GM12878 (cell line): ENCODE results near the gene NCAM1. TPM values are rescaled to one million over a fixed set of nuclear protein-coding genes. Genes with fewer than 3 reads are reported as not detected.

ENCODE experiments used
- ATAC-seq: fragments of 200-7000 bp; cut with Tn5 transposase; 3 replicates; pipeline ENCODE4 v1.9.1; 2020; ENCODE audit warnings: mild to moderate bottlenecking, moderate library complexity
- BruUV-seq: library from RNA; stranded (reverse); fragments of 400-500 nt; replicated peaks from 2 replicates; lab custom pipeline; 2021; lab: Mats Ljungman, UMichigan
- CTCF ChIA-PET: fragments of 300-600 bp; sonication (Branson Sonifier 250); formaldehyde crosslinking; extraction: SDS; loops from one replicate; lab custom pipeline; 2021; ENCODE audit warnings: inconsistent platforms; lab: Yijun Ruan, JAX
- POLR2A ChIA-PET: fragments of 350-600 bp; formaldehyde crosslinking; extraction: SDS; loops from one replicate; lab custom pipeline; 2021; ENCODE audit warnings: inconsistent platforms; lab: Charles Lee
- RAD21 ChIA-PET: fragments of 300-600 bp; sonication (Branson Sonifier 250); formaldehyde crosslinking; loops from one replicate; lab custom pipeline; 2023; ENCODE audit warnings: antibody characterized with exemption; ENCODE audit not compliant: unreplicated experiment; lab: Charles Lee
- SMC1A ChIA-PET: fragments of 300-600 bp; sonication (Branson Sonifier 250); formaldehyde crosslinking; loops from one replicate; lab custom pipeline; 2023; ENCODE audit not compliant: unreplicated experiment, uncharacterized antibody; lab: Charles Lee
- DNase-seq: peaks from one replicate; pipeline ENCODE4 v3.0.0-alpha.2; 2011; ENCODE audit warnings: low read depth, low spot score
- FAIRE-seq: peaks from 3 replicates; lab custom pipeline; 2011; peaks lifted over from hg19 to GRCh38; lab: Jason Lieb, UNC
- H2AFZ ChIP-seq: 2 replicates; pipeline ENCODE4 v1.6.0; 2011; ENCODE audit warnings: low read depth, low read length, control low read depth; ENCODE audit not compliant: control insufficient read depth
- H3K27ac ChIP-seq: 2 replicates; pipeline ENCODE4 v1.5.1; 2011; ENCODE audit warnings: control low read depth; ENCODE audit not compliant: control insufficient read depth, insufficient read depth
- H3K27me3 ChIP-seq, 2 experiments: replicated peaks in 1 of 2; 2 replicates each; pipeline versions ENCODE4 v1.6.0 to v1.6.1; 2011; ENCODE audit warnings: low read length in 1 of 2; ENCODE audit not compliant: control insufficient read depth in 2 of 2, insufficient read depth in 2 of 2
- H3K36me3 ChIP-seq, 2 experiments: 2 replicates each; pipeline ENCODE4 v1.5.1; 2011; ENCODE audit warnings: low read length in 1 of 2; ENCODE audit not compliant: control insufficient read depth in 2 of 2, insufficient read depth in 2 of 2
- H3K4me1 ChIP-seq: 2 replicates; pipeline ENCODE4 v1.6.1; 2011; ENCODE audit warnings: mild to moderate bottlenecking, low read length, moderate library complexity, mixed read lengths; ENCODE audit not compliant: control insufficient read depth, insufficient read depth
- H3K4me2 ChIP-seq: 2 replicates; pipeline ENCODE4 v1.6.0; 2011; ENCODE audit warnings: control low read depth; ENCODE audit not compliant: control insufficient read depth, insufficient read depth
- H3K4me3 ChIP-seq: fragments of 200-600 bp; sonication (generic); 2 replicates; pipeline ENCODE4 v1.5.1; 2016
- H3K79me2 ChIP-seq: 2 replicates; pipeline ENCODE4 v1.6.0; 2011; ENCODE audit warnings: low read length; ENCODE audit not compliant: control insufficient read depth, insufficient read depth
- H3K9ac ChIP-seq: 2 replicates; pipeline ENCODE4 v1.8.0; 2011; ENCODE audit warnings: low read length, control low read depth, mixed read lengths; ENCODE audit not compliant: control insufficient read depth, insufficient read depth
- H3K9me3 ChIP-seq: replicated peaks from 3 replicates; pipeline ENCODE4 v1.5.1; 2011; ENCODE audit warnings: mild to moderate bottlenecking, low read length; ENCODE audit not compliant: control insufficient read depth, insufficient read depth
- H4K20me1 ChIP-seq: 2 replicates; pipeline ENCODE4 v1.6.0; 2011; ENCODE audit not compliant: control insufficient read depth, insufficient read depth
- ASH2L ChIP-seq: fragments of 300-600, 200-600 bp; sonication (generic); IDR thresholded peaks from 2 replicates; pipeline ENCODE4 v1.6.1; 2017; ENCODE audit warnings: low read depth, mild to moderate bottlenecking, borderline replicate concordance
- BACH1 ChIP-seq: fragments of 450-650 bp; IDR thresholded peaks from 2 replicates; pipeline ENCODE4 v1.6.1; 2017; ENCODE audit warnings: mild to moderate bottlenecking, borderline replicate concordance
- CBX3 ChIP-seq: fragments of 200-600 bp; sonication (generic); IDR thresholded peaks from 2 replicates; pipeline ENCODE4 v1.6.1; 2016; ENCODE audit warnings: low read depth, borderline replicate concordance
- CHD4 ChIP-seq: fragments of 200-600 bp; sonication (generic); IDR thresholded peaks from 2 replicates; pipeline ENCODE4 v1.6.1; 2016; ENCODE audit warnings: mild to moderate bottlenecking
- E4F1 ChIP-seq: fragments of 450-650 bp; IDR thresholded peaks from 2 replicates; pipeline ENCODE4 v1.6.1; 2018; ENCODE audit warnings: borderline replicate concordance, mild to moderate bottlenecking; ENCODE audit not compliant: partially characterized antibody
- IKZF2 ChIP-seq, 2 experiments: fragments of 450-650 bp; IDR thresholded peaks; 2 replicates each; pipeline ENCODE4 v1.6.1; 2017; ENCODE audit warnings: mild to moderate bottlenecking in 2 of 2, moderate library complexity in 2 of 2
- KAT2A ChIP-seq: conservative IDR thresholded peaks from 2 replicates; pipeline ENCODE4 v1.6.1; 2011; ENCODE audit warnings: low read depth, low read length; ENCODE audit not compliant: control insufficient read depth
- MEF2B ChIP-seq: fragments of 450-650 bp; IDR thresholded peaks from 2 replicates; pipeline ENCODE4 v1.6.1; 2018; ENCODE audit warnings: mild to moderate bottlenecking, moderate library complexity; ENCODE audit not compliant: partially characterized antibody, poor library complexity, severe bottlenecking
- RAD21 ChIP-seq: IDR thresholded peaks from 2 replicates; pipeline ENCODE4 v1.6.1; 2011; ENCODE audit warnings: mild to moderate bottlenecking, low read depth, low read length, moderate library complexity; ENCODE audit not compliant: insufficient read depth
- SUZ12 ChIP-seq: fragments of 200-600 bp; sonication (generic); IDR thresholded peaks from one replicate; pipeline ENCODE4 v1.6.1; 2018; ENCODE audit warnings: antibody characterized with exemption, mild to moderate bottlenecking; ENCODE audit not compliant: unreplicated experiment
- ZBTB40 ChIP-seq: fragments of 450-650 bp; IDR thresholded peaks from 2 replicates; pipeline ENCODE4 v1.6.1; 2016; ENCODE audit warnings: mild to moderate bottlenecking, moderate library complexity, borderline replicate concordance
- ZNF592 ChIP-seq: fragments of 450-650 bp; IDR thresholded peaks from 2 replicates; pipeline ENCODE4 v1.6.1; 2017; ENCODE audit warnings: mild to moderate bottlenecking, moderate library complexity
- WGBS: methylation state at CpG from one replicate; pipeline ENCODE4 v1.1.6; 2016; ENCODE audit warnings: low lambda C conversion rate; ENCODE audit not compliant: insufficient replicate concordance, insufficient coverage; ENCODE audit errors: missing lambda C conversion rate; 5-methylcytosine and 5-hydroxymethylcytosine counted together
- in situ Hi-C: fragments of 300-500 bp; cut with MboI; formaldehyde crosslinking; loops from 9 replicates; pipeline ENCODE4 v1.14.3; 2018; ENCODE audit warnings: mixed read lengths
- intact Hi-C: fragments of 100-400 bp; cut with micrococcal nuclease; formaldehyde crosslinking; loops from one replicate; pipeline ENCODE4 v1.14.2; 2022; ENCODE audit not compliant: unreplicated experiment
- polyA plus RNA-seq, 11 experiments: library from polyadenylated mRNA; depleted of rRNA in 4 of 11; unstranded in 6 of 11; stranded (reverse) in 5 of 11; fragments of >200 nt; fragmentation: Nextera tagmentation in 4 of 11; fragmentation: Illumina TruSeq in 1 of 11; extraction: Ambion mirVana in 4 of 11; extraction: Trizol in 1 of 11; gene quantifications; 1 replicate in 1 of 11; 2 replicates in 10 of 11; pipeline versions ENCODE4 v1.2.1 to v1.2.3, GENCODE V29; 2011 to 2016; ENCODE audit warnings: inconsistent platforms in 2 of 11, missing spikeins in 2 of 11, low read depth in 1 of 11
- total RNA-seq, 4 experiments: library from RNA; depleted of rRNA in 3 of 4; stranded (reverse); fragments of >200 nt in 3 of 4; fragmentation: Illumina TruSeq in 1 of 4; extraction: Trizol in 1 of 4; gene quantifications; 2 replicates each; pipeline versions ENCODE4 v1.2.1 to v1.2.3, GENCODE V29; 2013 to 2021

NCAM1 gene
- total and polyA plus RNA-seq, 10 of the 15 experiments (the other 5 are each of a cell fraction or from before 2014, with no cell fraction given): 0.10 to 0.23 (median 0.11) TPM; not detected in 7

- no peaks in the 10 kb centered on the region for H4K20me1 ChIP-seq
- BruUV-seq: no TSS peak
- no peak overlapping the region for H3K27ac ChIP-seq
- FAIRE-seq (no peak), DNase-seq (no peak), ATAC-seq (no peak)
- 0% methylated on average over 1 of the region's 1 CpG for WGBS
- ChIA-PET SMC1A (no interaction called here), CTCF (interaction anchor here (0.6 kb wide), 1 partner anchor 801 kb away, joined by 3 read pairs; no protein-coding TSS in a partner anchor), RAD21 (no interaction called here), POLR2A (no interaction called here)
- H3K4me2 ChIP-seq: no peak overlapping the region
- H3K9me3 ChIP-seq: no peaks in the 10 kb centered on the region
- H3K27me3 ChIP-seq: peaks cover 0 to 5% of the 10 kb centered on the region in 2 experiments; a peak in 2 of 4 replicates
- H3K4me3 ChIP-seq: no peak overlapping the region
- no peaks in the 10 kb centered on the region for H3K79me2 ChIP-seq
- H3K36me3 ChIP-seq: no peaks in the 10 kb centered on the region
- H3K9ac ChIP-seq: no peak overlapping the region
- in situ Hi-C loops: no loop called here
- no peaks in the 10 kb centered on the region for H3K4me1 ChIP-seq
- H2AFZ ChIP-seq: no peak overlapping the region
- intact Hi-C loops: loop anchor here (10.0 kb wide), 1 partner anchor 63 kb away; no protein-coding TSS in a partner anchor
- no peak for TF ChIP-seq ZBTB40
- TF ChIP-seq MEF2B: no peak
- TF ChIP-seq E4F1: no peak
- TF ChIP-seq IKZF2 (IDR thresholded peaks at IDR 0.05): no peak
- TF ChIP-seq KAT2A: no peak
- no peak for TF ChIP-seq RAD21
- no peak for TF ChIP-seq BACH1
- TF ChIP-seq SUZ12: no peak
- no peak for TF ChIP-seq CBX3
- TF ChIP-seq ASH2L: no peak
- no peak for TF ChIP-seq CHD4
- TF ChIP-seq ZNF592: no peak
Measured at GRCh38 chr11:113121746-113122145, 160.5 kb downstream of the NCAM1 start.
